HG03060 (cell line): ENCODE measurements around the gene TRIM4.

Source experiments
- ATAC-seq: cut with Tn5 transposase; IDR thresholded peaks from one replicate; pipeline ENCODE4 v1.9.1; 2021; ENCODE audit warnings: low read depth, moderate number of reproducible peaks; ENCODE audit not compliant: unreplicated experiment

TRIM4 gene

DNA sequence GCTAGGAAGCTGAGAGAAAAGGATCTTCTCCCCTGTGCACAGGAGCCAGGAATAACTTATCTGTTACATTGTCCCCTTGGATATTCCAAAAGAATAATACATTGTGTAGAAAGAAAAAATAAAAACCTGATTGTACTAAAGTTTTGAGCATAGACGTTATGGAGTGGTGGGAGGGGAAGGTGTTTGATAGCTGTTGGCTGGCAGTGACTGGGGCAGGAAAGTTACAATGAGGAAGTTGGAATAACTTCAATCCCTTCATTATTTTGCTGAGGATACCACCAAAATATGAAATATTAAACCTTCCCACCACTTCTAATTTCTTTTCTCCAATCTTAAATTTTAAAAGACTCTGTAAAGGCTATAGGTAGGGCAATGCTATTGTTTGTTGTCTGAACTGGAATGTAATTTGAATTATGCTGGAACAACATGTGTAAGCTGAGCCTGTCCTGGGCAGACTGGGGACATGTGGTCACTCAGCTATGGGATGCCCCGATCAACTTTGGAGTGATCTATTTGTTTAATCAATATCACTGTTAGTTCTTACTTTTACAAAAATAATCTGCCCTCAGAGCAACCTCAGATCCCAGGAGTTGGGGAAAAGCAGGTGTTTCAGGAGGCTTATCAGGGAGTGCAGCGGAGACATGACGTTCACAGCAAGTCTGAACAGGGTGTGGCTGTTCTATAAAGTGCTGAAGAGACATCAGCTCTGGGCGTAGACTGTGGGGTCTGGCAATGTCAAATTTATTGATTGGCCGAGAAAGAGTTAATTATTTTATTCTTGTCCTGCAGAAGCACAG is 70.7 kb downstream of the TRIM4 start:
- ATAC-seq: no peak

DNA sequence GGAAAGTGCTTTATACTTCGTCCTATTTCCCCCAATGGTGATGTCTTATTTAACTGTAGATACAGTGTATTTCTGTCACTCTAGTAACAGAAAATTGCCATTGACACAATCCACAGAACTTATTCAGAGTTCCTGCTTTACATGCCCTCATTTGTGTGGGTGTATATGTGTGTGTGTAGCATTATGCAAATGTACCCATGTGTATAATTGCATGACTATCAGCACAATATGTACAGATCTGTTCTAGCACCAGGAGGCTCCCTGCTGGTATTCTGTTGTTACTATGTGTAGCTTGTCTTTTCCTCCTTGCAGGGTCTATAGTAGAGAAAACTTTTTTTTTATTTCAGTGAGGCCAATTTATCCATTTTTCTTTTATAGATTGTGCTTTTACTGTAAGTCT is 75.0 kb downstream of the TRIM4 start:
- ATAC-seq: no peak

DNA sequence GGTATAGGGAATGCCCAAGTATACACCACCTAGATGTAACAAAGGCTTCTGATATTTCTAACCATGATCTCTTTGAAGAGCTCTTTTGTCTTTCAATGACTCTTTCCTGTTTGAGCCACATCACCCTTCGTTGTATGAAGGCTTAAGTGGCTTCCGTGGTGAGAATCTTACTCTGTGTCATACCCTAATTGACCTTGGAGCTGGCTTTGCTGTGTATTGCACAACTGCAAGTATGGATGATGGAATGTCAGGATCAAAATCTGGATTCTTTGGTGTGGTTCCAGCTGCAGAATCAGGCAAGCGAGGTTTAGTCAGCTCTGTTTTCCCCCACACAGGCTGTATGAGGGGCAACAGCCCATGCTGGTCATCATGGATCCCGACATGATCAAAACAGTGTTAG is 75.5 kb downstream of the TRIM4 start:
- no peak for ATAC-seq

DNA sequence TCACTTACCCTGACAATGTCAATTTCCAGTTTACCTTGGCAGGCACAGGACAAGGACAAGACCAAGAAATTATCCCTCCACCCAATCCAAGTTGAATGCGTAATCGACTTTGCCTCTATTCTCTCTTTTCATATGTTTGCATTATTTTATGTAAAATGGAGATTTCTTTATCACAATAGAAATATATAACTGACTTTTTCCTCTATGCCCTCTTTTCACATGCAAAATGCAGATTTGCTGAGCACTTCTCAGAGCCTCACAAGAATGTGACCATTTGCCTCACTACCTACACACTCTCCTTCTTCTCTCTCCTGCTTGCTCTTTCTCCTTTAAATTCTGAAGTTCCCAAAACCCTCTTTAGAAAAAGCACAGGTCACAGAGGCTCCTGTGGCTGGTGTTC is 76.4 kb downstream of the TRIM4 start:
- ATAC-seq: no peak
